Sigmoid colon (tissue), 4 donors: ENCODE results near the gene LILRA5.

Experiments used
- CTCF ChIP-seq, 4 experiments: fragments of 450-650 bp in 3 of 4; fragments of 200-600 bp in 1 of 4; IDR thresholded peaks; one replicate each; pipeline ENCODE4 v1.5.1; 2016 to 2019; ENCODE audit warnings: antibody characterized with exemption in 4 of 4, mild to moderate bottlenecking in 3 of 4, moderate library complexity in 2 of 4
- EP300 ChIP-seq, 4 donors: sonication (generic); formaldehyde crosslinking; IDR thresholded peaks; one replicate each; pipeline ENCODE4 v1.6.1; 2017; ENCODE audit warnings: antibody characterized with exemption in 4 of 4
- POLR2A ChIP-seq, 2 donors: fragments of 450-650 bp; IDR thresholded peaks; one replicate each; pipeline ENCODE4 v1.6.1; 2016; ENCODE audit warnings: antibody characterized with exemption in 2 of 2, mild to moderate bottlenecking in 2 of 2, moderate library complexity in 2 of 2
- POLR2AphosphoS5 ChIP-seq, 4 donors: sonication (generic); formaldehyde crosslinking; IDR thresholded peaks; one replicate each; pipeline ENCODE4 v1.6.1; 2017; ENCODE audit warnings: antibody characterized with exemption in 4 of 4

GRCh38 chr19:54309811-54310210 is 3.2 kb downstream of the LILRA5 start:
- TF ChIP-seq POLR2AphosphoS5 (IDR thresholded peaks at IDR 0.05) (no peak), CTCF (IDR thresholded peaks at IDR 0.05) (no peak), POLR2A (IDR thresholded peaks at IDR 0.05) (no peak), EP300 (IDR thresholded peaks at IDR 0.05) (no peak)
